ENCODE results near the gene CDC14A.

The CDC14A gene

GRCh38 chr1:100545855-100546254 lies 193.5 kb downstream of the CDC14A start:
- H3K27ac ChIP-seq: no peak overlapping the region
- no peak overlapping the region for H3K4me3 ChIP-seq (ENCODE audit: low read depth, low read length)
- no peaks in the 10 kb centered on the region for H3K36me3 ChIP-seq
- TF ChIP-seq, protein P1, sequence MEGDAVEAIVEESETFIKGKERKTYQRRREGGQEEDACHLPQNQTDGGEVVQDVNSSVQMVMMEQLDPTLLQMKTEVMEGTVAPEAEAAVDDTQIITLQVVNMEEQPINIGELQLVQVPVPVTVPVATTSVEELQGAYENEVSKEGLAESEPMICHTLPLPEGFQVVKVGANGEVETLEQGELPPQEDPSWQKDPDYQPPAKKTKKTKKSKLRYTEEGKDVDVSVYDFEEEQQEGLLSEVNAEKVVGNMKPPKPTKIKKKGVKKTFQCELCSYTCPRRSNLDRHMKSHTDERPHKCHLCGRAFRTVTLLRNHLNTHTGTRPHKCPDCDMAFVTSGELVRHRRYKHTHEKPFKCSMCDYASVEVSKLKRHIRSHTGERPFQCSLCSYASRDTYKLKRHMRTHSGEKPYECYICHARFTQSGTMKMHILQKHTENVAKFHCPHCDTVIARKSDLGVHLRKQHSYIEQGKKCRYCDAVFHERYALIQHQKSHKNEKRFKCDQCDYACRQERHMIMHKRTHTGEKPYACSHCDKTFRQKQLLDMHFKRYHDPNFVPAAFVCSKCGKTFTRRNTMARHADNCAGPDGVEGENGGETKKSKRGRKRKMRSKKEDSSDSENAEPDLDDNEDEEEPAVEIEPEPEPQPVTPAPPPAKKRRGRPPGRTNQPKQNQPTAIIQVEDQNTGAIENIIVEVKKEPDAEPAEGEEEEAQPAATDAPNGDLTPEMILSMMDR (IDR thresholded peaks at IDR 0.05; ENCODE audit: low read depth, low read length): no peak
- H3K27me3 ChIP-seq (ENCODE audit: insufficient read depth, low read depth, severe bottlenecking): no peaks in the 10 kb centered on the region
- no peaks in the 10 kb centered on the region for H3K9me3 ChIP-seq (ENCODE audit: severe bottlenecking)
- no peak for DNase-seq

DNA sequence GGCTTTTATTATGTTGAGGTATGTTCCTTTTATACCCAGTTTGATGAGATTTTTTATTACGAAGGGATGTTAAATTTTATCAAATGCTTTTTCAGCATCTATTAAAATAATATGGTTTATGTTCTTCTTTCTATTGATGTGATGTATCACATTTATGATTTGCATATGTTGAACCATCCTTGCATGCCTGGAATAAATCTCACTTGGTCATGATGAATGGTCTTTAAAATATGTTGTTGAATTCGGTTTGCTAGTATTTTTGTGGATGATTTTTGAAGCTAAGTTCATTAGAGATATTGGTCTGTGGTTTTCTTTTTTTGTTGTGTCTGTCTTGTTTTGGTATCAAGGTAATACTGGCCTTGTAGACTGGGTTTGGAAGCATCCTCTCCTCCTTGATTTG lies 199.7 kb downstream of the CDC14A start:
- H3K4me3 ChIP-seq (ENCODE audit: low read depth, low read length): no peak overlapping the region
- H3K36me3 ChIP-seq: no peaks in the 10 kb centered on the region
- TF ChIP-seq, protein P1 (IDR thresholded peaks at IDR 0.05; ENCODE audit: low read depth, low read length): no peak
- no peaks in the 10 kb centered on the region for H3K9me3 ChIP-seq (ENCODE audit: severe bottlenecking)
- H3K27ac ChIP-seq: no peak overlapping the region
- H3K27me3 ChIP-seq (ENCODE audit: insufficient read depth, low read depth, severe bottlenecking): no peaks in the 10 kb centered on the region
- DNase-seq: no peak

GRCh38 chr1:100552922-100553321 lies 200.6 kb downstream of the CDC14A start:
- TF ChIP-seq, protein P1 (IDR thresholded peaks at IDR 0.05; ENCODE audit: low read depth, low read length): no peak
- DNase-seq: no peak
- H3K9me3 ChIP-seq (ENCODE audit: severe bottlenecking): no peaks in the 10 kb centered on the region
- no peaks in the 10 kb centered on the region for H3K27me3 ChIP-seq (ENCODE audit: insufficient read depth, low read depth, severe bottlenecking)
- H3K36me3 ChIP-seq: no peaks in the 10 kb centered on the region
- no peak overlapping the region for H3K27ac ChIP-seq
- H3K4me3 ChIP-seq (ENCODE audit: low read depth, low read length): no peak overlapping the region

DNA sequence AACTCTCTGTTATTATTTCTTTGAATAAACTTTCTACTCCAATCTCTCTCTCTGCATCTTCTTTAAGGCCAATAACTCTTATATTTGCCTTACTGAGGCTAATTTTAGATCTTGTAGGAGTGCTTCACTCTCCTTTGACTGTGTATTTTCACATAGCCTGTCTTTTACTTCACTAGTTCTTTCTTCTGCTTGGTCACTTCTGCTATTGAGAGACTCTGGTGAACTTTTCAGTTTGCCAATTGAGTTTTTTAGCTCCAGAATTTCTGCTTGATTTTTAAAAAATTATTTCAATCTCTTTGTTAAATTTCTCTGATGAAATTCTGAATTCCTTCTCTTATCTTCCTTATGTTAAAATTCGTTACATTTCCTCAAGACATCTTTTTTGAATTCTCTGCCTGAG lies 203.9 kb downstream of the CDC14A start:
- no peaks in the 10 kb centered on the region for H3K36me3 ChIP-seq
- no peaks in the 10 kb centered on the region for H3K9me3 ChIP-seq (ENCODE audit: severe bottlenecking)
- no peaks in the 10 kb centered on the region for H3K27me3 ChIP-seq (ENCODE audit: insufficient read depth, low read depth, severe bottlenecking)
- no peak overlapping the region for H3K27ac ChIP-seq
- DNase-seq: no peak
- TF ChIP-seq, protein P1 (IDR thresholded peaks at IDR 0.05; ENCODE audit: low read depth, low read length): no peak
- H3K4me3 ChIP-seq (ENCODE audit: low read depth, low read length): no peak overlapping the region

DNA sequence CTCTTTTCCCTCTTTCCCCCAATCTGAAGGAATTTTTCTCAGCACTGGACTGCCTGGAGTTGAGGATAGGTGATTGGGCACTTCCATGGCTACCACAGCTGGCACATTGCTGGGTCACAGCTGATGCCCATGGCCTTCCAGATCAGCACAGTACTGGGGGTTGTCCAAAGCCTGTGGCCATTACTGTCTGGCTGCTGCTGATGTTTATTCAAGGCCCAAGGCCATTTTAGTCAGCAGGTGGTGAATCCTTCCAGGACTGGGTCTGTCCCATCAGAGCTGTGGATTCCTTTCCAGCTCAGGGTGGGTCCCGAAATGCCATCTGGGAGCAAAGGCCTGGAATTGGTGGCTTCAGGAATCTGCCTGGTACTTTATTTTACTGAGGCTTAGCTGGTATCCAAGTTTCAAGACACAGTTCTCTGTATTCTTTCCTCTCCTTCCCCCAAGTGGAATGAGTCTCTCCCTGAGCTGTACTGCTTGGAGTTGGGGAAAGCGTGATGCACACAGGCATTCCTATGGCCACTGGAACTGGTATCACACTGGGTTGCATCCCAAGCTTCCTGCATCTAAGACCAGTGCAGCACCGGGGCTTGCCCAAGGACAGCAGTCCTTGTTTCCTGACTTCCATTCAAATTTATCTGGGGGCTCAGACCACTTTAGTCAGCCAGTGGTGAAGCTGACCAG lies 204.8 kb downstream of the CDC14A start:
- H3K27me3 ChIP-seq (ENCODE audit: insufficient read depth, low read depth, severe bottlenecking): no peaks in the 10 kb centered on the region
- DNase-seq: no peak
- no peak overlapping the region for H3K27ac ChIP-seq
- no peaks in the 10 kb centered on the region for H3K9me3 ChIP-seq (ENCODE audit: severe bottlenecking)
- H3K36me3 ChIP-seq: no peaks in the 10 kb centered on the region
- no peak overlapping the region for H3K4me3 ChIP-seq (ENCODE audit: low read depth, low read length)
- TF ChIP-seq, protein P1 (IDR thresholded peaks at IDR 0.05; ENCODE audit: low read depth, low read length): no peak

DNA sequence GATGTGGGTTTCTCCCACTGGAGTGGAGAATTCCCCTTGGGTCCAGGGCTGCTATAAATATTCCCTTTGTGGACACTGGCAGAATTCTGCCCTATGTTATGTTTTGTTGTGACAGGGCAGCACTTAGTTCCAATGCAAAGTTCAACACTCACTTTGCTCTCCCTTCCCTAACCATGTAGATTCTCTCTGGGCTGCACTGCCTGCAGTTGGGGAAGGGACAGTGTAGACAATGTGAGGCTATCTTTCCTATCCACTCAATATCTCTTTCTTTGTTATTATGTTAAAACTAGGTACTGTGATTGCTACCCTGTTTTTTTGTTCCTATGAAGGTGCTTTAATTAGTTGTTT lies 205.3 kb downstream of the CDC14A start:
- no peak for DNase-seq
- H3K27me3 ChIP-seq (ENCODE audit: insufficient read depth, low read depth, severe bottlenecking): no peaks in the 10 kb centered on the region

More for the DNA sequence above, 205.3 kb downstream of the CDC14A start:
- TF ChIP-seq, protein P1 (IDR thresholded peaks at IDR 0.05; ENCODE audit: low read depth, low read length): no peak
- H3K4me3 ChIP-seq (ENCODE audit: low read depth, low read length): no peak overlapping the region
- no peaks in the 10 kb centered on the region for H3K36me3 ChIP-seq
- no peak overlapping the region for H3K27ac ChIP-seq
- H3K9me3 ChIP-seq (ENCODE audit: severe bottlenecking): no peaks in the 10 kb centered on the region

Measured in WERI-Rb-1 (cell line).